HFF-Myc (cell line): ENCODE data around the gene INCA1.
"Not testable (repeated sequence)": the region's sequence is repeated elsewhere in the genome, so short reads cannot be mapped to it uniquely, and the experiment has no call there.

Source experiments
- DNase-seq: peaks from one replicate; pipeline ENCODE4 v3.0.0-alpha.2; 2011; ENCODE audit warnings: low read depth; ENCODE audit errors: extremely low read depth
- H3K4me3 ChIP-seq: replicated peaks from 2 replicates; pipeline ENCODE4 v1.5.1; 2011; ENCODE audit warnings: low read depth, mild to moderate bottlenecking, control low read depth, low read length
- CTCF ChIP-seq: IDR thresholded peaks from 2 replicates; pipeline ENCODE4 v1.5.1; 2012; ENCODE audit warnings: mild to moderate bottlenecking, low read depth, low read length, control low read depth; ENCODE audit errors: missing control alignments

Gene INCA1

GRCh38 chr17:5034651-5035050 lies 37.3 kb upstream of the INCA1 start:
- DNase-seq, result no peak
- H3K4me3 ChIP-seq, result no peak overlapping the region
- TF ChIP-seq CTCF, result no peak

GRCh38 chr17:5034063-5034462 lies 36.7 kb upstream of the INCA1 start:
- H3K4me3 ChIP-seq, result no peak overlapping the region
- no peak for TF ChIP-seq CTCF
- no peak for DNase-seq

GRCh38 chr17:5033352-5034015 lies 36.2 kb upstream of the INCA1 start:
- no peak overlapping the region for H3K4me3 ChIP-seq
- no peak for DNase-seq
- no peak for TF ChIP-seq CTCF

GRCh38 chr17:5032865-5033264 lies 35.5 kb upstream of the INCA1 start:
- TF ChIP-seq CTCF, result no peak

GRCh38 chr17:5031365-5032082 lies 34.2 kb upstream of the INCA1 start:
- peak overlapping the region; percentile 35 for H3K4me3 ChIP-seq
- peak; percentile 64 for DNase-seq
- TF ChIP-seq CTCF, result peak; percentile 73

More at GRCh38 chr17:5032865-5033264, 35.5 kb upstream of the INCA1 start:
- no peak overlapping the region for H3K4me3 ChIP-seq
- DNase-seq, result no peak

GRCh38 chr17:5030168-5030567 lies 32.8 kb upstream of the INCA1 start:
- H3K4me3 ChIP-seq, DNase-seq: not testable (repeated sequence)

- DNase-seq, result no peak
- no peak overlapping the region for H3K4me3 ChIP-seq
- no peak for TF ChIP-seq CTCF
These were observed 30.6 kb upstream of the INCA1 start for GRCh38 chr17:5027916-5028315.
